B cell (primary cell): ENCODE results near the gene ASPSCR1.

ENCODE experiments used
- EZH2 ChIP-seq: IDR thresholded peaks from 2 replicates; pipeline ENCODE4 v1.6.1; 2012; ENCODE audit warnings: borderline replicate concordance, low read depth, mild to moderate bottlenecking, moderate library complexity, low read length; ENCODE audit not compliant: insufficient read depth, poor library complexity, severe bottlenecking
- TF ChIP-seq, protein P1 (sequence below): fragments of 200-600 bp; IDR thresholded peaks from one replicate; pipeline ENCODE4 v1.8.0; 2022; ENCODE audit warnings: antibody characterized with exemption, mild to moderate bottlenecking

- TF ChIP-seq, protein P1, sequence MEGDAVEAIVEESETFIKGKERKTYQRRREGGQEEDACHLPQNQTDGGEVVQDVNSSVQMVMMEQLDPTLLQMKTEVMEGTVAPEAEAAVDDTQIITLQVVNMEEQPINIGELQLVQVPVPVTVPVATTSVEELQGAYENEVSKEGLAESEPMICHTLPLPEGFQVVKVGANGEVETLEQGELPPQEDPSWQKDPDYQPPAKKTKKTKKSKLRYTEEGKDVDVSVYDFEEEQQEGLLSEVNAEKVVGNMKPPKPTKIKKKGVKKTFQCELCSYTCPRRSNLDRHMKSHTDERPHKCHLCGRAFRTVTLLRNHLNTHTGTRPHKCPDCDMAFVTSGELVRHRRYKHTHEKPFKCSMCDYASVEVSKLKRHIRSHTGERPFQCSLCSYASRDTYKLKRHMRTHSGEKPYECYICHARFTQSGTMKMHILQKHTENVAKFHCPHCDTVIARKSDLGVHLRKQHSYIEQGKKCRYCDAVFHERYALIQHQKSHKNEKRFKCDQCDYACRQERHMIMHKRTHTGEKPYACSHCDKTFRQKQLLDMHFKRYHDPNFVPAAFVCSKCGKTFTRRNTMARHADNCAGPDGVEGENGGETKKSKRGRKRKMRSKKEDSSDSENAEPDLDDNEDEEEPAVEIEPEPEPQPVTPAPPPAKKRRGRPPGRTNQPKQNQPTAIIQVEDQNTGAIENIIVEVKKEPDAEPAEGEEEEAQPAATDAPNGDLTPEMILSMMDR = no peak
- no peak for TF ChIP-seq EZH2
Observed at GRCh38 chr17:81967244-81967532, 10.2 kb upstream of the ASPSCR1 start.
